Measurements from ENCODE around the gene ADGRE2.

ADGRE2 gene

GRCh38 chr19:14704450-14704849, 73.9 kb downstream of the ADGRE2 start:
- H3K36me3 Mint-ChIP-seq (ENCODE audit: low read depth) = peaks cover 97% of the 10 kb centered on the region
- H3K27ac Mint-ChIP-seq = no peak overlapping the region
- H3K4me3 Mint-ChIP-seq = no peak overlapping the region
- peaks cover 5% of the 10 kb centered on the region for H3K27me3 Mint-ChIP-seq (ENCODE audit: low read depth, poor library complexity)
- DNase-seq = no peak
- peaks cover 38% of the 10 kb centered on the region for H3K9me3 Mint-ChIP-seq
- H3K4me1 Mint-ChIP-seq = no peaks in the 10 kb centered on the region
- TF ChIP-seq CTCF (IDR thresholded peaks at IDR 0.05) = no peak

GRCh38 chr19:14703833-14704232, 74.5 kb downstream of the ADGRE2 start:
- peaks cover 32% of the 10 kb centered on the region for H3K9me3 Mint-ChIP-seq
- no peak for TF ChIP-seq CTCF (IDR thresholded peaks at IDR 0.05)
- no peak for DNase-seq
- no peaks in the 10 kb centered on the region for H3K4me1 Mint-ChIP-seq
- no peak overlapping the region for H3K4me3 Mint-ChIP-seq
- H3K27me3 Mint-ChIP-seq (ENCODE audit: low read depth, poor library complexity) = peaks cover 5% of the 10 kb centered on the region
- no peak overlapping the region for H3K27ac Mint-ChIP-seq
- peaks cover 97% of the 10 kb centered on the region for H3K36me3 Mint-ChIP-seq (ENCODE audit: low read depth)

GRCh38 chr19:14700711-14701375, 77.5 kb downstream of the ADGRE2 start:
- H3K36me3 Mint-ChIP-seq (ENCODE audit: low read depth) = peaks cover 93% of the 10 kb centered on the region
- no peak for DNase-seq
- peaks cover 5% of the 10 kb centered on the region for H3K27me3 Mint-ChIP-seq (ENCODE audit: low read depth, poor library complexity)
- no peak overlapping the region for H3K4me3 Mint-ChIP-seq
- H3K4me1 Mint-ChIP-seq = no peaks in the 10 kb centered on the region
- H3K9me3 Mint-ChIP-seq = peaks cover 19% of the 10 kb centered on the region
- no peak for TF ChIP-seq CTCF (IDR thresholded peaks at IDR 0.05)
- H3K27ac Mint-ChIP-seq = no peak overlapping the region

GRCh38 chr19:14699641-14700040, 78.7 kb downstream of the ADGRE2 start:
- TF ChIP-seq CTCF (IDR thresholded peaks at IDR 0.05) = no peak
- peaks cover 19% of the 10 kb centered on the region for H3K9me3 Mint-ChIP-seq
- no peaks in the 10 kb centered on the region for H3K4me1 Mint-ChIP-seq
- H3K4me3 Mint-ChIP-seq = no peak overlapping the region
- peaks cover 5% of the 10 kb centered on the region for H3K27me3 Mint-ChIP-seq (ENCODE audit: low read depth, poor library complexity)
- no peak for DNase-seq
- H3K27ac Mint-ChIP-seq = no peak overlapping the region
- H3K36me3 Mint-ChIP-seq (ENCODE audit: low read depth) = peaks cover 93% of the 10 kb centered on the region

GRCh38 chr19:14695471-14695870, 82.9 kb downstream of the ADGRE2 start:
- Mint-ChIP-seq H3K27me3 (ENCODE audit: low read depth, poor library complexity) (peaks cover 5% of the 10 kb centered on the region), H3K36me3 (ENCODE audit: low read depth) (peaks cover 54% of the 10 kb centered on the region), H3K27ac (no peak overlapping the region), H3K9me3 (no peaks in the 10 kb centered on the region), H3K4me1 (peaks cover 13% of the 10 kb centered on the region), H3K4me3 (no peak overlapping the region)
- no peak for TF ChIP-seq CTCF (IDR thresholded peaks at IDR 0.05)
- no peak for DNase-seq

GRCh38 chr19:14694641-14695266, 83.6 kb downstream of the ADGRE2 start:
- H3K36me3 Mint-ChIP-seq (ENCODE audit: low read depth) = peaks cover 47% of the 10 kb centered on the region
- TF ChIP-seq CTCF (IDR thresholded peaks at IDR 0.05) = no peak
- H3K4me1 Mint-ChIP-seq = peaks cover 16% of the 10 kb centered on the region
- H3K27ac Mint-ChIP-seq = no peak overlapping the region
- no peak overlapping the region for H3K4me3 Mint-ChIP-seq
- peaks cover 1% of the 10 kb centered on the region for H3K27me3 Mint-ChIP-seq (ENCODE audit: low read depth, poor library complexity)
- no peak for DNase-seq
- H3K9me3 Mint-ChIP-seq = no peaks in the 10 kb centered on the region

Measured in nephron progenitor cell (in vitro differentiated cells).